Stimulated activated CD8-positive, alpha-beta memory T cell treated with anti-CD3 and anti-CD28 coated beads, Interleukin-7, amount 100 ng/mL, for 24 hours (primary cell): Measurements from ENCODE around the gene KPNA6.
"Not testable (repeated sequence)": the region's sequence is repeated elsewhere in the genome, so short reads cannot be mapped to it uniquely, and the experiment has no call there.

ENCODE experiments used
- DNase-seq: peaks from one replicate; pipeline ENCODE4 v3.0.0-alpha.2; 2020; ENCODE audit warnings: low read depth

KPNA6 gene

DNA sequence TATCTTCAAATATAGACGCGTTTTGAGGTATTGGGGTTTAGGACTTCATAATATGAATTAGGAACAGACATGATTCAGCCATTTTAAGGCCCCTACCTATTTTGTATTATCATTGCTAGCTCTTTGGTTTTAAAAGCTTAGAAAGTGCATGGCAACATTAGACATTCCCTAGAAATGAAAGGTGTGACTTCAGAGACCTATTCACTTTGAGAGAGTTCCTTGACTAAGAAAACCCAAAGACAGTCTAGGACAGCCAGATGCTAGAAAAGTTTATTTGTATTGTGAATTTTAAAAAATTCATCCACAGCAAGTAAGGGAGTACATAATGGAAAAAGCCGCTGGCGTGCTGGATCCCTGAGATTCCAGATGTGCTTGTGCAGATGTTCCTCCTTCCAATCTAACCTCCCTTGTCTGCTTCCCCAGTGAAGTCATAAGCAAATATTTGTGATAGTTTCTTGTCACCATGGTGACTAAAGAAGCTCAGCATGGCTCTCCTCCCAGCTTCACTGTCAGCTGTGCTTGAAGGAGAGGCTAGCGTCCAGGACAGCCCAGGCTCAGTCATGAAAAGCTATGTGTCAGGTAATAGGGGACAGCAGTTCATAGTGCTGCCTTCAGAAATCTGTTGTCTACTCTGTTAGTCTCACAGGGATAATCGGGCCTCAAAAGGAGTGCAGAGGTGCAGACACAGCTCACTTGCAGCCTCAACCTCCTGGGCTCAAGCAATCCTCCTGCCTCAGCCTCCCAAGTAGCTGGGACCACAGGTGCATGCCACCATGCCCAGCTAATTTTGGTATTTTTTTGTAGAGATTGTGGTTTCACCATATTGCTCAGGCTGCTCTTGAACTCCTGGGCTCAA, 34.8 kb downstream of the KPNA6 start:
- DNase-seq: no peak

DNA sequence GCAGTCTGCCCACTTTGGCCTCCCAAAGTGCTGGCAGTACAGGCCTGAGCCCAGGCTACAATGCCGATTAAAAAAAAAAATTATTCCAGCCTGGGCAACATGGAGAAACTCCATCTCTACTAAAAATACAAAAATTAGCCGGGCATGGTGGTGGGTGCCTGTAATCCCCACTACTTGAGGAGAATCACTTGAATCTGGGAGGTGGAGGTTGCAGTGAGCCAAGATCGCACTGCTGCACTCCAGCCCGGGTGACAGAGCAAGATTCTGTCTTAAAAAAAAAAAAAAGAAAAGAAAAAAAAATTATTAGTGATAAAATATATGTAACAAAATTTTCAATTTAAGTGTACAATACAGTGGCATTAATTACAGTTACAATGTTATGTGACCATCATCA, 35.4 kb downstream of the KPNA6 start:
- DNase-seq: not testable (repeated sequence)

DNA sequence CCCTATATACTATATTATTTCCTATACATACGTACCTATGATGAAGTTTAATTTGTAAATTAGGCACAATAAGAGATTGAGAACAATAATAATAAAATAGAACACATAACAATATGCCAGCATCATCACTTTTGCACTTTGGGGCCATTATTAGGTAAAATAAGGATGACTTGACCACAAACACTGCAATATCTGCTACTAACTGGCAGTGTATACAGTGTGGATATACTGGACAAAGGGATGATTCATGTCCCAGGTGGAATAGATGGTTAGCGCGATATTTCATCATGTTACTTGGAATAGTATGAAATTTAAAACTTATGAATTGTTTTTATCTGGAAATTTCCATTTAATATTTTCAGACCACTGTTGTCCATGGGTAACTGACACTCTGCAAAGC, 36.2 kb downstream of the KPNA6 start:
- DNase-seq: no peak

GRCh38 chr1:32147799-32148198, 39.9 kb downstream of the KPNA6 start:
- DNase-seq: not testable (repeated sequence)

GRCh38 chr1:32150847-32151246, 43.0 kb downstream of the KPNA6 start:
- DNase-seq: no peak

DNA sequence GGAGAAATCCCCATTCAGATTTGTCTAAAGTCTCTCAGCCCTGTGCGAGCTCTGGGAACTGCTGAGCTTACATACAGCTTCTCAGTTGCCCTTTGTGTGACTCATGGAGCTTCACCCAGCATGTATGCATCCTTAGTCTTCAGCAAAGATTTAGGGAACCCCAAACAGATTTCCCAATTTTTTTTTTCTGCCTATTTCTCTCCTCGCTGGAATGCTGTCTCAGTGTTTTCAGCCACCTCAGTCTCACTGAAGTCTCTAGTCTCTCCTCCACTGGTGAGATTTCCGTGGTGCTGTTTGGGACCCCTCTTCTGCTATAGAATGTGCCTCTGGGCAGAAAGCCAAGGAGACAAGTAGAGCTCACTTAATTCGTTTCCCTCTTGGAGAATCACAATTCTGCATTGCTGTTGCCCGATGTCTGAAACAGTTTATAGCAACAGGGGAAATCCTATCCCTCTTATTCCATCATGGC, 43.5 kb downstream of the KPNA6 start:
- DNase-seq: no peak

GRCh38 chr1:32159189-32159588, 51.3 kb downstream of the KPNA6 start:
- DNase-seq: no peak

DNA sequence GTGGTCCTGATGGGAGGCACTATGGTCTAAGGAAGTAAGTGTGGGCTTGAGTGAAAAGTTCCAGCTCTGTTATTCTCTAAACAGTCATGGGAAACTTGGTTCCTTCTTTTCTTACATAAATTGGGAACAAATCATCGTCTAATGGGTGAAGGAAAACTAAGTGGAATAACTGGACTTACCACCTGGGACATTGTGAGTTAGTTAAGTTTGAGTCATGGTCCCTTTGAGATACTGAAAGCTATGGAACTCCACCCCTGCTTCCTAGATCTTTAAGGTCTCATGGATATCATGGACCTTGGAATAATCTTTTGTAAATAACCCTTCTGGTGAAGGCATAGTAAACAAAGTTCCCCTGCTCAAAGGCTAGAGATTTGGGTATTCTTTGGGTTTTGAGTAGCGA, 55.5 kb downstream of the KPNA6 start:
- no peak for DNase-seq

DNA sequence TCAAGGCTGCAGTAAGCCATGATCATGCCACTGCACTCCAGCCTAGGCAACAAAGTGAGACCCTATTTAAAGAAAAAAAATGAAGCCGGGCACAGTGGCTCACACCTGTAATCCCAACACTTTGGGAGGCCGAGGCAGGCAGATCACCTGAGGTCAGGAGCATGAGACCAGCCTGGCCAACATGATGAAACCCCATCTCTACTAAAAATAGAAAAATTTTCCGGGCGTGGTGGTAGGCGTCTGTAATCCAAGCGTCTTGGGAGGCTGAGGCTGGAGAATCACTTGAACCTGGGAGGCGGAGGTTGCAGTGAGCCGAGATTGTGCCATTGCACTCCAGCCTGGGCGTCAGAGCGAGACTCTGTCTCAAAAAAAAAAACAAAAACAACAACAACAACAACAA, 57.8 kb downstream of the KPNA6 start:
- DNase-seq: not testable (repeated sequence)

GRCh38 chr1:32170991-32171390, 63.1 kb downstream of the KPNA6 start:
- no peak for DNase-seq

DNA sequence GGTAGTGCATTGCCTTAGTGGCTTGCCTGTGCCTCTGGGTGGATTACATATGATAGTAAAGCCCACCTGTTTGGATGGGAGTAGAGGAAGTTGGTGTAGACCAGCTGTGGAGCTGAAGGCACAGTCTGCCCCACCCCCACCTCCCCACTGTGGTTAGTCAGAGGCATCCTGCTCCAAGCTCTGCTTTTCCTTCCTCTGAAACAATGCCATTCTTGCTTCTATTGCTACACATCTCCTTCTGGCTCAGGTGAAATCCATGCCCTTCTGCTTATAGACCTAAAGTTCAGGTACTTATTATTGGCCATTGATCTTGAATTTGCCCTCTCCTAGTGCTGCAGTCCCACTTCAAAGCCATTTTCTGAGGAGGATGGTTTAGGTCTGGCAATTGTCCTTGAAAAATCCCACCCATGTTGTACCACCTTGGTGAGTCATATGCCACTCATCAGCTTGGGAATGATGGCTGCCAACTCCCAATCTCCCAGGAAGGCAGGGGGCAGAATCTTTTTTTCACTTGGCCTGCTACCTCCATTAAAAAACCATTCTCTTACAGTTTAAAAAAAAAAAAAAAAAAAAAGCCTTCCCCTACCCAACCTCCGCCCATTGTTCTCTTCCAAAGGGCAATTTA, 64.9 kb downstream of the KPNA6 start:
- no peak for DNase-seq

DNA sequence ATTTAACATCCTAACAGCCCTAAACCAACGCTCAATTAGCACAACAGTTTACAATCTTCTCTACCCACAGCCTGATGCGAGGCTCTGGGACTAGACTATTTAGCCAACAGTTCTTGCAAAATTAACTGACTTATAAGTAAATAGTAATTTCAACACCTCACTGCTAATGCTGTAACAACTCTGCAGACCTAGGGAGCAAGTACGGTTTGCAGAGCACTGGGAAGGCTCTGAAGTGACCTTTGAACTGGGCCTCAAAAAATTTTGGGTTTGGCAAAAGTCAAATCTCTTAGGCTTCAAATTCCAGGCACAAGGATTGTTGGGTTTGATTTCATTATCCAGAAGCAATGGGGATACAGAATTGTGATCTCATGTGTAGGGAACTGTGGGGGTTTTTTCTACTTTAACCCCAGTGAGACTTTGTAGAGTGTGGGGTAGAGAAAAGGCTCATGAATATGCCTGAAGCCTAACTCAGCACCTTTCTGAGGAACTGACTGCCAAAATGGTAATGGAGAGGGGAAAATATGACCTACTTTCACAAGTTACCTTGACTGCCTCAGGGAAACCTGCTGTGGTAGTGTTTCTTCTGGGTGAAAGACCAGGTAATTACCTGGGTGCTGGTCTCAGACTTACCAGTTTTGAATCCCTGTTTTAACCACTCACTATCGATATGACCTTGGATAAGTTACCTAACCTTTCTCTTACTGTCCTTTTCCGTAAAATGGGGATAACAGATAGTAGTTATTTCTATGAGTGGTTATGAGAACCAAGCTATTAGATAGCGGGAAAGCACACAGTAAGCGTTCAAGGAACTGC, 70.7 kb downstream of the KPNA6 start:
- no peak for DNase-seq

GRCh38 chr1:32179193-32179442, 71.3 kb downstream of the KPNA6 start:
- DNase-seq: no peak

- DNase-seq: peak; percentile 74
Observed at GRCh38 chr1:32179443-32180185, 71.8 kb downstream of the KPNA6 start, which contains the start of gene TXLNA. Gene TXLNA (plus strand): TSS chr1:32179675. CDS start chr1:32180346, 671 bp downstream.

- DNase-seq: no peak
Observed at GRCh38 chr1:32180186-32181060, 72.6 kb downstream of the KPNA6 start.

- no peak for DNase-seq
Observed at GRCh38 chr1:32181065-32181464, 73.2 kb downstream of the KPNA6 start.

DNA sequence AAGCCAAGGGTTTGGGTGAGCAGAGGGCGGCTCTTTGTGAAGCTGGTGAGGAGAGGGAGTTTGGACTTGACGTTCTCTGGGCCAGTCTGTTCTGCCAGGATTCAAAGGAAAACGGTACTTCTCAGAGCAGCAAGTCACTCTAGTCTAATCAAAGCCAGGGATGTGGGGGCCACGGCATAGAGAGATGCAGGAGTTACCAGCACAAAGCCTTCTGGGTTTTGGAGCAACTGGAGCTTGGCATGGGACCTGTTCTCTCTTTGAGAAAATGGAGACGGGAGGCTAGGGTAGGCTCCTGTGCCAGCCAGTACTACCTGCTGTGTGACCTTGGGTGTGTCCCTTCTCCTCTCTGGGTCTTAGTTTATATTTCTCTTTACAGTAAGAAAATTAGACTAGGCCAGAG, 73.7 kb downstream of the KPNA6 start:
- DNase-seq: no peak

DNA sequence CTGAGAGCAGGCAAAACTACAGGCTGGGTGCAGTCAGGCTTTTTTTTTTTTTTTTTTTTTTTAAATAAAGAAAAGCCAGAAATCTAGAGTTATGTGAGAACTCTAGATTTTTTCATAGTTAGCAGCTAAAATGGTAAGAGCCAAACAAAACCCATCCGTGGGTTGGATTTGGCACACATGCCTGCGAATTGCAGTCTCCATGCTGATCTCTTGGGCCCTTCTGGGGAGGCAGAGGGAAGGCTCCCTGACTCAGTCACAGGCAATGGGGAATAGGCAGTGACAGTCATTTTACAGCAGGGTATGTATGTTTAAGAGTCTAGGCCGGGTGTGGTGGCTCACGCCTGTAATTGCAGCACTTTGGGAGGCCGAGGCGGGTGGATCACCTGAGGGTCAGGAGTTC, 74.2 kb downstream of the KPNA6 start:
- no peak for DNase-seq

DNA sequence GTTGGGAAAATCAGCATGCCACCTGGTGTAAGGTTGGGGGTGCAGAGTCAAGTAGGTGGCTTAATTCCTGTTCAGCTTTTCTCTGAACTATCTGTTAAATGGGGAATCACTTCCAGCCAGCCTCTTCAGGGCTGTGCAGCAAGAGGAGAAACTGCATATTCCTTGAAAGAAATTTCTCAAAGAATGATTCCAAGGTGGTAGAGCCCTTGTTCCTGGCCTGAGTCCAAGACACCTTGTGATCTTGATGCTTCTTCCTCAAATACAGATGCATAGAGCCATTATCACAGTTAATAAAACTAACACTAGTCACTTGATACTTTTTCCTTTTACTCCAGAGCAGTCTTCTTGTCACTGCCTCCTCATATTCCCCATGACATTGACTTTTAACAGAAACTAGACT, 76.8 kb downstream of the KPNA6 start:
- no peak for DNase-seq

DNA sequence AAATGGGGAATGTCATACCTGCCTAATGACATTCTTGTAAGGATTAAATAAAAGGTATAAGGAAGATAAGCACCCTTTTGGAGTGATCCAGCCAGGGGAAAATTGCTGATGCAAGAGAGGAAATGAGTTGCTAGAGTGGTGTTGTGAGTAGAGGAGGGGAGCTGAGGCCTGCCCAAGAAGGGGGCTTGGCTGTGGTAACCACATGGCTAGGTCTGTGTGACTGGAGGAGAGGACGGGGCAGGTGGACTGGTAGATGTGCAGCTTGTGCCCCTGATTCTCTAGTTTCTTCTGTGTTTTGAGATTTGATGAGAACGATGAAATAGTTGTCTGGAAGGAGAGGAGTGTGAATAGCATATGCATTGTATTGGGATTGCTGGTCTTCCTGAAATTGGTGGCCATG, 78.2 kb downstream of the KPNA6 start:
- DNase-seq: no peak

GRCh38 chr1:32186491-32186890, 78.6 kb downstream of the KPNA6 start:
- no peak for DNase-seq
